Kidney (tissue), 14 donors: ENCODE data around the gene RPL15. TPM values are rescaled to one million over a fixed set of nuclear protein-coding genes. Genes with fewer than 3 reads are reported as not detected.

ENCODE experiments used
- DNase-seq, 5 donors: peaks; one replicate each; pipeline ENCODE4 v3.0.0-alpha.2; 2013 to 2020
- FAIRE-seq: peaks from 2 replicates; lab custom pipeline; 2012; peaks lifted over from hg19 to GRCh38; lab: Jason Lieb, UNC
- H3K27ac ChIP-seq, 2 donors: one replicate each; pipeline ENCODE4 v1.7.0; 2013; ENCODE audit warnings: low read depth in 2 of 2, low read length in 2 of 2, inconsistent platforms in 1 of 2
- H3K27me3 ChIP-seq: one replicate; pipeline ENCODE4 v1.7.1; 2013; ENCODE audit warnings: low read length, inconsistent platforms; ENCODE audit not compliant: control insufficient read depth, insufficient read depth
- H3K36me3 ChIP-seq, 3 donors: one replicate each; pipeline versions ENCODE4 v1.7.0 to v1.7.1; 2013; ENCODE audit warnings: low read length in 3 of 3, control low read depth in 1 of 3, inconsistent platforms in 1 of 3; ENCODE audit not compliant: insufficient read depth in 3 of 3, control insufficient read depth in 2 of 3
- H3K4me1 ChIP-seq, 3 donors: one replicate each; pipeline versions ENCODE4 v1.7.0 to v1.7.1; 2013; ENCODE audit warnings: low read length in 3 of 3, inconsistent platforms in 1 of 3, low read depth in 1 of 3; ENCODE audit not compliant: control insufficient read depth in 2 of 3, insufficient read depth in 2 of 3
- H3K4me3 ChIP-seq, 3 donors: one replicate each; pipeline versions ENCODE4 v1.7.0 to v1.8.1; 2013; ENCODE audit warnings: low read length in 3 of 3, control low read depth in 1 of 3, inconsistent platforms in 1 of 3
- H3K9ac ChIP-seq, 3 donors: one replicate each; pipeline versions ENCODE4 v1.7.0 to v1.7.1; 2013; ENCODE audit warnings: low read length in 3 of 3, control low read depth in 1 of 3, inconsistent platforms in 1 of 3
- H3K9me3 ChIP-seq, 3 donors: one replicate each; pipeline versions ENCODE4 v1.7.0 to v1.7.1; 2013; ENCODE audit warnings: low read length in 3 of 3, control low read depth in 1 of 3, inconsistent platforms in 1 of 3; ENCODE audit not compliant: control insufficient read depth in 2 of 3, insufficient read depth in 1 of 3
- intact Hi-C: fragments of 100-400 bp; cut with DNase I; formaldehyde crosslinking; loops from one replicate; pipeline ENCODE4 v1.11.1; 2022
- polyA plus RNA-seq: library from polyadenylated mRNA; stranded (reverse); fragments of 350-450 nt; fragmentation: Illumina TruSeq; extraction: RNeasy Lipid Tissue Mini Kit (QIAGEN cat#74804); gene quantifications from one replicate; pipeline ENCODE4 v1.2.3, GENCODE V29; 2014; ENCODE audit warnings: low read depth, low replicate concordance; ENCODE audit not compliant: insufficient read depth
- total RNA-seq: library from RNA; stranded (reverse); fragmentation: NEBNext Ultra II Directional; extraction: Animal tissue kit (Norgen Biotek cat#: 25700); gene quantifications from one replicate; pipeline ENCODE4 v1.2.1, GENCODE V29; 2021
- TF ChIP-seq, protein P1 (sequence below): IDR thresholded peaks from 3 replicates; pipeline ENCODE4 v1.5.1; 2012; ENCODE audit warnings: mild to moderate bottlenecking, moderate library complexity, borderline replicate concordance; ENCODE audit not compliant: insufficient read depth; ENCODE audit errors: extremely low read depth
- donor health status: control.
- donor health status: control.
- donor health status: control.
- donor health status: control.
- donor health status: control.
- donor health status: DM: yes; HTN: yes; CAD: no.
- donor health status: Normal renal cell carcinoma (clear cell type).

RPL15 gene
- total and polyA plus RNA-seq, 2 donors from 2014 or later = 1,508 to 2,114 TPM

DNA sequence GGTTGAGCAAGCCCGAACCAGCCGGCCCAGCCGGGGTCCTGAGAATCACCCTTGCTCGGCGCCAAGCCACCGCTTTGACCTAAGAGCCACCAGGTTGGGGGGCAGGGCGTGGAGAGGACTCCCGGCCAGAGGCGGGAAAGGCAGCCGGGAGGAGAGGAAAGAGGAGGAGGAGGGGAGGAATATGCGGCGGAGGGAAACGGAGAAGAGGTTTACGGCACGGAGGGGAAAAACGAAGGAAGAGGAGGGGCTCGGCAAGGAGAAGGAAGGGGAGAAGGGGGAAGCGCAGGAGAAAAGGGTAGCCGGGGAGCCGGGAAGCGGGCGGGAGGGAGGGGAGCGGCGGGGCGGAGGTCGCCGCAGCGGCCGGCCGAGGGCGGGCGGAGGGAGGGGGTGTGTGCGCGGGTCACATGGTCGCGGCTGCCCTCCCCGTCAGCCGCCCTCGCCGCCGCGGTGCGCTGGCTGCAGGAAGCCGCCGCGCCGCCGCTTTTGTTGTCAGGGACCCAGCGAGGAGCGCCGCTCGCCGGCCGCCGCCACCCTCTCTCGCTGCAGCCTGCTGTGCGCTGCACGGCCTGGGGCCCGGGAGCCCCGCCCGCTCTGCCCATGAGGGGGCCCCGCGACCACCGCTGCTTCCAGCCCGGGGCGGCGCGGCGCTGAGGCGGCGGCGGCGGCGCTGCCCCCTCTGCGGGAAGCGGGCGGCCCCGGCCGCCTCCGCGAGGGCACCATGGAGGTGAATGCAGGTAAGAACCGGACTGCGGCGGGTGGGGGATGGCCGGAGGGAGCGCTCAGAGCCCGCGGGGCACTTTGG lies 28.1 kb downstream of the RPL15 start, which contains the start of gene NR1D2:
NR1D2 (plus strand) TSS at position 426 of the 802 bp plus-strand sequence; CDS start at position 719, 293 bp downstream.
- intact Hi-C loops = no loop called here
- FAIRE-seq = no peak
- peak within 1 kb of the TSS; percentile 89 to 91 for H3K27ac ChIP-seq
- TF ChIP-seq, protein P1, sequence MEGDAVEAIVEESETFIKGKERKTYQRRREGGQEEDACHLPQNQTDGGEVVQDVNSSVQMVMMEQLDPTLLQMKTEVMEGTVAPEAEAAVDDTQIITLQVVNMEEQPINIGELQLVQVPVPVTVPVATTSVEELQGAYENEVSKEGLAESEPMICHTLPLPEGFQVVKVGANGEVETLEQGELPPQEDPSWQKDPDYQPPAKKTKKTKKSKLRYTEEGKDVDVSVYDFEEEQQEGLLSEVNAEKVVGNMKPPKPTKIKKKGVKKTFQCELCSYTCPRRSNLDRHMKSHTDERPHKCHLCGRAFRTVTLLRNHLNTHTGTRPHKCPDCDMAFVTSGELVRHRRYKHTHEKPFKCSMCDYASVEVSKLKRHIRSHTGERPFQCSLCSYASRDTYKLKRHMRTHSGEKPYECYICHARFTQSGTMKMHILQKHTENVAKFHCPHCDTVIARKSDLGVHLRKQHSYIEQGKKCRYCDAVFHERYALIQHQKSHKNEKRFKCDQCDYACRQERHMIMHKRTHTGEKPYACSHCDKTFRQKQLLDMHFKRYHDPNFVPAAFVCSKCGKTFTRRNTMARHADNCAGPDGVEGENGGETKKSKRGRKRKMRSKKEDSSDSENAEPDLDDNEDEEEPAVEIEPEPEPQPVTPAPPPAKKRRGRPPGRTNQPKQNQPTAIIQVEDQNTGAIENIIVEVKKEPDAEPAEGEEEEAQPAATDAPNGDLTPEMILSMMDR = no peak
- H3K9ac ChIP-seq = peak within 1 kb of the TSS; percentile 70 to 81 (median 73)
- peak within 1 kb of the TSS; percentile 79 to 87 (median 83) for H3K4me3 ChIP-seq
- H3K9me3 ChIP-seq = no peaks in the 10 kb centered on the region
- H3K27me3 ChIP-seq = no peaks in the 10 kb centered on the region
- peaks cover 0 to 2% (median 0%) of the 10 kb centered on the region in 3 donors for H3K36me3 ChIP-seq
- H3K4me1 ChIP-seq = peaks cover 0 to 26% (median 23%) of the 10 kb centered on the region in 3 donors
- DNase-seq = peak; percentile 88 to 95 (median 92)

DNA sequence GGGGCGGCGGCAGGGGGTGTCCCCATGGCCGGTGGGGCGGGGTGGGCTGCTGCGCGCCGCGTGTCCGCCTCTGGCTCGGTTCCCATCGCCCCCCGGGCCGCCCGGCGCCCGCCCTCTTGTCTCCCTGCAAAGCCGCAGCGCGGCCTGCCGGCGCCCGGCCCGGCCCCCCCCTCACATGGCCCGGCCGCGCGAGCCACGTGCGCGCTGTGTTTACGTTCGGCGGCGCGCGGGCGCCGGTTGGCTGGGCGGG lies 28.7 kb downstream of the RPL15 start:
- intact Hi-C loops = no loop called here
- TF ChIP-seq, protein P1 = no peak
- DNase-seq (no peak), FAIRE-seq (no peak)
- Histone ChIP-seq H3K4me3 (no peak overlapping the region), H3K4me1 (peaks cover 0 to 26% (median 23%) of the 10 kb centered on the region in 3 donors), H3K9me3 (no peaks in the 10 kb centered on the region), H3K27me3 (no peaks in the 10 kb centered on the region), H3K9ac (no peak overlapping the region), H3K36me3 (peaks cover 0 to 2% (median 0%) of the 10 kb centered on the region in 3 donors), H3K27ac (peak overlapping the region; percentile 89 to 91)

DNA sequence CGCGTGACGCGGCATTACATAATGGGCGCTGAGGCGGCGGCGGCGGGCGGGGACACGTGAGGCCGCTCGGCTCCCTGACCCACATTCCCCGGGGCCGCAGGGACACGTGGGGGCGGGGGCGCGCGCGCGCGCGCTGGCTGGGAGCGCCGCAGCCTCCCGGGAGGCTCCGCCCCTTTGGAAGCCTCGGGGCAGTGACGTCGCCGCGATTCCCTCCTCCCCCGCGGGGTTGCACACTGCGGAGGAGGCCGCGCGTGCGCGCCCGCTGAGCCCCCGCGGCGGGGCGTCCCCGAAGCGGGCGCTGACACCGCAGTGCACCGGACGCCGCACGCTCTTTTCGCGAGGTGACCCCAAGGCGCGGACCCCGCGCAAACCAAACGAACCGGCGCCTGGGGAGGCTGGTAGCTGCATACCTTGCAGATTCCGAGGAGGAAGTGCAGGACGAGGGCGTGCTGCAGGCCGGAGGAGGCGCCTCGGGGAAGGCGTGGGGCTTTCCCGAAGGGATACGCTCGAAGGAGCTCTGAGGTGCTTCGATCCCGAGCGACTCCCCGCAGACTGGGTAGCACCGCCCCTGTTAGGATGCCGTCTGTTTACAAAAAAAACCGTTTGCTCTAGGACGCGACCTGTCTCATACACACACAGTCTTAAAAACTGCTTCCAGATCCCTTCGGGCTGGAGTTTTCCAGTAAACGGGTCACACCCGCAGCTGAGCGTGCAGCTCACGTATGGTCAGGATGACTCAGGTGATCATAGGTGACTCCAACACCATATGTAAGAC lies 29.2 kb downstream of the RPL15 start:
- peak overlapping the region; percentile 85 to 91 for H3K27ac ChIP-seq
- no peaks in the 10 kb centered on the region for H3K9me3 ChIP-seq
- peaks cover 0 to 26% (median 23%) of the 10 kb centered on the region in 3 donors for H3K4me1 ChIP-seq
- DNase-seq = peak; percentile 97 to 99 (median 98)
- no peaks in the 10 kb centered on the region for H3K27me3 ChIP-seq
- no peak for FAIRE-seq
- peak overlapping the region; percentile 79 to 87 (median 83) for H3K4me3 ChIP-seq
- intact Hi-C loops = no loop called here
- TF ChIP-seq, protein P1 = no peak
- peak overlapping the region; percentile 70 to 81 (median 73) for H3K9ac ChIP-seq
- peaks cover 0 to 2% (median 0%) of the 10 kb centered on the region in 3 donors for H3K36me3 ChIP-seq
